GM21576 (cell line): ENCODE data around the gene CPSF4.

Experiments
- ATAC-seq: cut with Tn5 transposase; IDR thresholded peaks from one replicate; pipeline ENCODE4 v1.9.1; 2021; ENCODE audit warnings: mild to moderate bottlenecking, moderate library complexity; ENCODE audit not compliant: unreplicated experiment

The CPSF4 gene

DNA sequence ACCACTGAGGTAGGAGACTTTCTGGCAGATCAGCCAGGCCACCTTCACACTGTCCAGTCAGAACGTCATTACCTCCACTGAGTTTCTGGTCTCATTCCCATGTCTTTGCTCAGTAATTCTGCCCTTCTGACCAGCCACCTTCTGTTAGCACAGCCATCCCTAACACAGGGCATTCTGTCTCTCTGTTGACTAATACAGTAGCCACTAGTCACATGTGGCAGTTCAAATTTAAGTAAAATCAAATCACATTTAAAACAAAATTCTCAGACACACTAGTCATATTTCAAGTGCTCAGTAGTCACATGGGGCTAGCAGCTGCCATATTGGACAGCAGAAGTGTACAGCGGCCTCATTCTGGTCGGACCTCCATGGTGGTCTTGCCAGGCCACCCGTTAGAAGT is 7.4 kb downstream of the CPSF4 start:
- ATAC-seq, result no peak

GRCh38 chr7:99447943-99448342 is 9.2 kb downstream of the CPSF4 start:
- ATAC-seq, result no peak

DNA sequence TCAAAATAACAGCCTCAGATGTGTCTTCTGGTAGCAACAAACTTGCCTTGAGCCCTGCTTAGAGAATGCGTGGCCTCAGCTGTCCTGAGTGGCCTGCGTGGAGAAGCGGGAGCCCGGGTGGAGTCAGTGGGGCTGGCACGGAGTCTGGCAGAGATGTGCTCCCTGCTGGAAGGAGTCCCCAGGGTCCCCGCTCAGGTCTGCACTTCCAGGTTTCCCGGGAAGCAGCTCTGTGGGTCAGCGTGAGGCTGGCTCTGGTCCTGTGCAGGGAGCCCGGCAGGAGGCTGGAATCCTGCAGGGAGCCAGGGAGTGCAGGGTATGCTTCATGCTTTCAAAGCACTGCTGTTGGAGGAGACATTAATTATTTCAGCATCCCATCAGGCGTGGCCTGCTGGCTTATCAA is 10.1 kb downstream of the CPSF4 start:
- ATAC-seq, result no peak

DNA sequence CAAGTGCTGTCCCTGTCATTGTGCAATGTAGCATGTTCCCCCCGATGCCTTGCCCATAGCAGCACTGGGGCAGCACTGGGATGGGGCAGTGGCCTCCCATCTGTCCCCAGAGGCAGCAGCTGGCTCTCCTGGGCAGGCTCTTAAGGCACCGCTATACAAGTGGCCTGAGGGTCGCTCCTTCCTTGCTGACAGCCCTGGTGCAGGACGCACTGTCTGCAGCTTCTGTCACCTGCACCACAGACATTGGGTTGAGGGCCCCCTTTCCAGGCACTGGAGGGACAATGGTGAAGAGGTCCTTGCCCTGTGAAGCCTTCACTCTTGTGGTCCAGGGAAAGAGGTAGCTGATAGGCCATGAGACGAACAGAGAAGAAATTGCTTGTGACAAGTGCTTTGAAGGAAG is 10.6 kb downstream of the CPSF4 start:
- no peak for ATAC-seq

GRCh38 chr7:99451936-99452335 is 13.2 kb downstream of the CPSF4 start:
- ATAC-seq, result no peak

DNA sequence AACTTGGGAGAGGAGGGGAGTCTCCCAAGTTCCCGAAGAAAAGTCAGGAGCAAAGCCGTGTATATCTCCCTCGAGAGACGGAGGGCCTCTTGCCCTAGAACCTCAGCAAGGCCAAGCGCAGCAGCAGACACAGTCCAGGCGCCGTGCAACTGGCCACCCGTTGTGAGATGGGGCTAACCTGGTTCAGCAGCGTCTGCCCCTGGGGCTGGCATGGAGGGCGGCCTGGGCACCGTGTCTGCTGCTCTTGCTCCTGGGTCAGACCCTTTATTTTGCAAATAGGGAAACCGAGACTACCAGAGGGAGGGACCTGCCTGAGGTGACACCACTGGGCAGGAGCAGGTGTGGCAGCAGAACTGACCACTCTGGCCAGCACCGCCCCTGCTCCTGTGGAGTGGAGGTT is 13.8 kb downstream of the CPSF4 start:
- no peak for ATAC-seq

DNA sequence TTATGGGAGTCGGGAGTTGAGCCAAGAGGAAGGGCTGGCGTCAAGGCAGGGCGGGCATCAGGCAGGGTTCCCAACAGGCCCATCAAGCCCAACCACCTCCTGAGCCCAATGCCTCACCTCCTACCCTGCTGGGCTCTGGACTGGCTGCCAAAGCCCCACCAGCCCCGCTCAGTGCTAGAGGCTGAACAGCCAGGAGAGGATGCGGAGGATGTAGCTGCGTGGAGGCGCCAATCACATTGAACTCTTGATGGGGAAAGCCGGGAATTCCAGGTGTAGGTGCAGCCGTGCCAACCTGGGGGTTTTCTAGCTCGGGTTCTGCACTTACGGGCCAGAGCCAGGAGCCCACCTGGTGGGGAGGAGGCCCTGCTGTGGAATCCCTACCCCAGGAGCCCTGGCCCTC is 14.4 kb downstream of the CPSF4 start:
- ATAC-seq, result no peak

DNA sequence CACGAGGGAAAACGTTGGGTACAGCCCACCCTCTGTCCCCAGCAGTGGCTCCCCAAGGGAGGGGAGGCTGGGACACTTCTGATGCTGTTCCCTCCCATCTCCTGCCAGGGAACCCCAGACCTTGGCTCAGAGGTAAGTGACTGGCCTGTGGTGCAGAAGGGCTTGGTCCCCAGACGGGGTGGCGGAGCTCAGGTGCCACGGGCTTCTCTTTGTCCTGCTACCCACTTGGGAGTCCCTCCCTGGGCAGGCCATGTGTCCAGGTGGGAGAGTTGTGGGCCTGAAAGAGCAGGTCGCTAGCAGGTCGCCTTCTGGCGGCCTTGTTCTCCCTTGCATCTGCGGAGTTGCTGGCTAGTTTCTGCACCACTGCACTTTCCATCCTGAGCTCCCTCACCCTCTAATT is 17.1 kb downstream of the CPSF4 start:
- no peak for ATAC-seq

GRCh38 chr7:99456288-99456687 is 17.5 kb downstream of the CPSF4 start:
- ATAC-seq, result no peak

DNA sequence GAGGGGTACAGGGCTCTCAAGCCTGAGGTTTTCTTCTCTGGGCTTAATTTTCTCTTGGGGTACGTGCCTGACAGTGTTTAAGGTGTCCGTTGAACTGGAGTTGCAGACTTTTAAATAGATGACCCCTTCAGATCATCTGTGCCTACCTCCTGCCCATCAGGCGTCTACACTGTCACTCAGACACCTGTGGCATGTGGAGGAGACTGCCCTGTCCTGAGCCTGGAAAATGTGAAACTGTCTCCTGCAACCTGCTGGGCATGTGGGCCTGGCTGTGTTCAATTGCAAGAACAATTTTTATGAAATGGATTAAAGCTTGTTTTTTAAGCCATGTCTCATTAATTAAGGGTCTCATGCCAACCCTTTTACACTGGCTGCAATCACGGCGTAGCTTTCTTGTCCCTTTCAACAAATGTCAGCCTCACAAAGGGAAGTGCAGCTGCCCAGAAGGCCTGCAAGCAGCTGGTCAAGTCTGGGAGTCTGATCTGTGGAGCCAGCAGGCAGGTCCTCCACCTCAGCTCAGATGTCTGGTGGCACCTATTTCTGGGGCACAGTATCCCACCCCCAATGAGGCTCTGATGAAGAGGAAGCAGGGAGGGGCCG is 18.4 kb downstream of the CPSF4 start:
- ATAC-seq, result no peak

DNA sequence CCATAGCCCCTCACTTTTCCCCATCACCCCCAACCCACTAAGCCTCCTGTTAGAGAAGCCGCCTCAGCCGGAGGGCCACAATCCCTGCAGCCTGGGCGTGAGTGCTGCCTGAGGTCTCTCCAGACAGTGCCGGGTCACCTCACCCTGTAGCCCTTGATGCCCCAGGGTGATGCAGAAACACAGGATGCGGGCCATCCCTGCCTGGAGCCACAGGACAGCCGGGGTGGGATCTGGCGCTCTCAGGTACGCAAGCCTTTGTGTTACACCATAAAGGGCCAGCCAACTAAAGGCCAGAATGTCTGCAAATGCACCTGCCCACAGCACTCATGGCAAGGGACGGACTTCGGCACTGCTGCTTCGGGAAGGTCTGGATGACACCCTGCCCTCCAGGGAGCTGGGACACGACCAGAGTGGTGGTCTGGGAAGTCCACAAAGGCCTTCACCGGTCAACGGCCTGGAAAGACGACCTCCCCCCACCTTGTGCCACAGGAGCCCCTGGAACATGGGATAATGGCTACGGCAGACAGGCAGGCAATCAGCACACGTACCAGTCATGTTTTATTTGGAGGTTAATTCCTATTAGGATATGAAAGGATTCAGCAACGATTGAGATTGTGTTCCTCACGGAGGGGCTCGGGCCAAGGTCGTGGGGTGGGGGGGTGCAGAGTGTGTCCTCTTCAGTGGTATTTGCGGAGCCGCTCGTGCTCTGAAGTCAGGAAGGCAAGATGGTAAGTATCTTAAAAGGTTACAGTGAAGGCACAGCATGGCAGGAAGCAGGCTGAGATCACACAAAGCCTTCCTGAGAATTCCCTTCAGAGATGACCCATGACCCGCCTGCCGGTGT is 19.1 kb downstream of the CPSF4 start:
- ATAC-seq, result no peak

DNA sequence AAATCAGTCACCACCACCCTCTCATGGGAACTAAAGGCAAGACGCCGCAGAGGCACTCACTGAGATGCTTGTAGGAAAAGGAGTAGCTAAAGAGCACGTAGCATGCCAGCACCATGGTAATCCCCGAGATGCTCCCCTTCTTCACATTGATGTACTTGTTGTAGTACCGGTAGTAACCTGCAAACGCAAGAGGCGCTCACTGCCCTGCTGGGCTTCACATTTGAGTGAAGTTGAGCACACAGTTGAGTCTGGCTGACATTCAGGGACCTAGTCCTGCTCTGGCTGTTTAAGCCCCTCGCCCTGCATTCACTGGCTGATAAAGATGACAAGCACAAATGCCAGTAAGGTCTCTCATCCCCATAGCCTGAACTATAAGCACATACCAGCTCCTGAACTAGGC is 20.3 kb downstream of the CPSF4 start:
- no peak for ATAC-seq

GRCh38 chr7:99460651-99461050 is 21.9 kb downstream of the CPSF4 start:
- ATAC-seq, result no peak

DNA sequence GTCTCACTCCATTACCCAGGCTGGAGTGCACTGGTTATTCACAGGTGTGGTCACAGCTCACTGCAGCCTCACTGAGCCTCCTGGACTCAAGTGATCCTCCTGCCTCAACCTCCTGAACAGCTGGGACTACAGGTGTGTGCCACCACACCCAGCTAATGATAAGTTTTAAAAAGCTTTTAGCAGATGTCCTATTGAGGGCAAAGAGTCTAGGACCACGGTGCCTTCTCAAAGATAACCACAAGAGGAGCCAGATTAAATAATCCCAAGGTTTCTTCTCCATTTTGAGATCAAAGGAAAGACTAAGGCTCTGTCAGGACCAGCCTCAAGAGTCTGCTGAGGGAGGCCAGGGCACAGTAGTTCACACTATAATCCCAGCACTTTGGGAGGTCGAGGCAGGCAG is 22.5 kb downstream of the CPSF4 start:
- no peak for ATAC-seq

GRCh38 chr7:99465421-99465768 is 26.7 kb downstream of the CPSF4 start:
- no peak for ATAC-seq

DNA sequence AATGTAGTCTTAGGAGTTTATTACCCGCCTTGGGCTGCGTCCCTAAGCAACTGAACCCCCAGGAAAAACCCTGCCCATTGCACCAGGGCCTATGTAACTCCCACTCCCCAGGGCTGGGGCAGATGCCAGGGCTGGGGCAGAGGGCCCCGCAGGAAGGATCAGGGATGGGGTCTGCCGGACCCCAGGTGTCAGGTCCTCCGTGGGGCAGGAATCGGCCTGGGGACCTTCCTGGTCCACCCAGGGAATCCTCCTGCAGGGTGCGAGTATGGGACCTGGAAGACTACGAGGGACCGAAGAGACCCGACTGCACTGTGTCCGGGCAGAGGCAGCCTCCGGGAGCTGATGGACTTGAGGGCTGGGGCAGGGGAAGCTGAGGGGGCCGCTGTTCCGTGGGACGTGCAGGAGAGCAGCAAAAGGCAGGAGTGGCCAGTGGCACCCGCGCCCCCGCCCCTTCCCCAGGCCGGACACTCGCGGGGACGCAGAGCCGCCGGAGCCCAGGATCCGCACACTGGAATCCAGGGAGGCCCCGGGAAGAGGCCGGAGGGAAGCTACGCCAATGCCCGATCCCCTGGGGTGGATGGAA is 29.7 kb downstream of the CPSF4 start:
- no peak for ATAC-seq

- ATAC-seq, result no peak
These were observed 30.8 kb downstream of the CPSF4 start for GRCh38 chr7:99469381-99470065.

DNA sequence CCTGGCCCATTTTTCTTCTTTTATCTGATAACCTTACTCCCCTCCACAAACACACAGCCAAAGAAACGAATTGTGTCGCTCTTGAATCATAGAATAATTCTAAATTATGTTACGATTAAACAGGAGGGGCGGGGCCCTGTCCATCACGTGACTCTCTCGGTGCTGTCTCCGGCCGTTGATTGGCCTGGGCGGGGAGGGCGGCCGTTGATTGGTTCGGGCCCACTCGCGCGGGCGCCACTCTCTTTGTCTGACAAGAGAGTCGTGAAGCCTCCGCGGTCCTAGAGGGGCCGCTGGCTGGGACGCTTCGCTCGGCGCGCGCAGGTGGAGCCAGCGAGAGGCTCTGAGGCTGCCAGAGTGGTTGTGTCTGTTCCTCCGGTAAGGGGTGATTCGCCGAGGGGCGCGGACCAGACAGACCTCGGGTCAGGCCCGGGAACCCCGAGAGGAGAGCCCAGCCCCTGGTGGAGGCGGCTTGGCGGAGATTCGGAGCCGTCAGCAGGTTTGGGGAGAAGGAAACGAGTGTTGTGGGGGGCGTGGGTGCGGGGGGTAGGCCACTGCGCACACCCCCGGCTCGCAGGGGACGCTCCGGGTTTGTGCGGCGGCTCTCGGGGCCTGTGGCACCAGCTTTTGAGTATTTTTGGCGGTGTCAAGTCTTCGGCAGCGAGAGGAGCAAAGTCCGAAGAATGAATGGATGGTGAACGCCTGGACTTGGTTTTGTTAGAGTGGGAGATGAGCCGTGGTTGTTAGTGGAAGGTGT is 34.0 kb downstream of the CPSF4 start, which contains the start of gene ZNF789:
Gene ZNF789 (plus strand): TSS at position 330 of the 754 bp plus-strand sequence. CDS start 3,567 bp downstream, outside the sequence.
- ATAC-seq, result peak; percentile 95

DNA sequence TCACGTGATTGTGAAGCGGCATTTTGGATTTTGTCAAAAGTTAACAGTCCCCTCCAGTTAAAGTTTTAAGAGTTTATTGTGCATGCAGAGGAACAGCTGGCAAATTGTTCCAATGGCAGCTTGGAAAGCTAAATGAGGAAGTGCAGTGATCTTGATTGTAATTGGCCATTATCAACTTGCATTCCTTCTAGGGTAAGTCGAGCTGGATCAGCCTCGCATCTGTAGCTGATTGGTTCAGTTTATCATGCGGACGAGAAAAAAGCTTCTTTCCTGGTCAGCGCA is 34.5 kb downstream of the CPSF4 start:
- ATAC-seq, result no peak

GRCh38 chr7:99476107-99476506 is 37.4 kb downstream of the CPSF4 start:
- ATAC-seq, result no peak
